B cell (primary cell): ENCODE measurements around the gene STK40.

Experiments
- CTCF ChIP-seq: fragments of 200-600 bp; IDR thresholded peaks from one replicate; pipeline ENCODE4 v1.8.0; 2022; ENCODE audit warnings: antibody characterized with exemption, mild to moderate bottlenecking
- EZH2 ChIP-seq: IDR thresholded peaks from 2 replicates; pipeline ENCODE4 v1.6.1; 2012; ENCODE audit warnings: borderline replicate concordance, low read depth, mild to moderate bottlenecking, moderate library complexity, low read length; ENCODE audit not compliant: insufficient read depth, poor library complexity, severe bottlenecking

- TF ChIP-seq CTCF (no peak), EZH2 (no peak)
Measured at GRCh38 chr1:36354486-36354885, 31.2 kb downstream of the STK40 start.
